HG02759 (cell line): ENCODE measurements around the gene KRT84.

Source experiments
- ATAC-seq: cut with Tn5 transposase; IDR thresholded peaks from one replicate; pipeline ENCODE4 v1.9.1; 2021; ENCODE audit warnings: mild to moderate bottlenecking, moderate library complexity; ENCODE audit not compliant: unreplicated experiment

KRT84 gene

GRCh38 chr12:52385226-52385702 is at the start of gene KRT84:
KRT84 (minus strand) TSS chr12:52385652; CDS start chr12:52385585, 67 bp downstream.
- no peak for ATAC-seq

- no peak for ATAC-seq
These were observed 49.5 kb upstream of the KRT84 start for GRCh38 chr12:52434760-52435530.

GRCh38 chr12:52434081-52434733 is 48.8 kb upstream of the KRT84 start, which contains the start of gene KRT75:
KRT75 (minus strand) TSS chr12:52434371; CDS start chr12:52434304, 67 bp downstream.
- no peak for ATAC-seq

- no peak for ATAC-seq
These were observed 48.1 kb upstream of the KRT84 start for GRCh38 chr12:52433501-52434080.

GRCh38 chr12:52432559-52433207 is 47.2 kb upstream of the KRT84 start:
- no peak for ATAC-seq

- no peak for ATAC-seq
These were observed 42.7 kb upstream of the KRT84 start for GRCh38 chr12:52428121-52428520.

- ATAC-seq = no peak
These were observed 41.6 kb upstream of the KRT84 start for GRCh38 chr12:52427083-52427482.

- ATAC-seq = no peak
These were observed 40.6 kb upstream of the KRT84 start for GRCh38 chr12:52426034-52426433.

- no peak for ATAC-seq
These were observed 40.0 kb upstream of the KRT84 start for GRCh38 chr12:52425466-52425865.

- no peak for ATAC-seq
These were observed 38.4 kb upstream of the KRT84 start for GRCh38 chr12:52423661-52424500.

GRCh38 chr12:52423035-52423434 is 37.6 kb upstream of the KRT84 start:
- ATAC-seq = no peak

- no peak for ATAC-seq
These were observed 34.2 kb upstream of the KRT84 start for GRCh38 chr12:52419656-52420055.

- ATAC-seq = no peak
These were observed 33.2 kb upstream of the KRT84 start for GRCh38 chr12:52418576-52419110.

- ATAC-seq = no peak
These were observed 32.3 kb upstream of the KRT84 start for GRCh38 chr12:52417740-52418139.

- ATAC-seq = no peak
These were observed 31.3 kb upstream of the KRT84 start for GRCh38 chr12:52416795-52417194.

GRCh38 chr12:52415870-52416750 is 30.7 kb upstream of the KRT84 start:
- ATAC-seq = no peak

- ATAC-seq = no peak
These were observed 29.5 kb upstream of the KRT84 start for GRCh38 chr12:52414936-52415335.

GRCh38 chr12:52413782-52414345 is 28.4 kb upstream of the KRT84 start:
- ATAC-seq = no peak

- no peak for ATAC-seq
These were observed 27.8 kb upstream of the KRT84 start for GRCh38 chr12:52413202-52413601.
